22Rv1 (cell line): ENCODE results near the gene LYPD5.

ENCODE experiments used
- CTCF ChIP-seq: fragments of 450-650 bp; IDR thresholded peaks from 2 replicates; pipeline ENCODE4 v1.5.1; 2017; ENCODE audit warnings: mild to moderate bottlenecking
- ZFX ChIP-seq: fragments of 450-650 bp; IDR thresholded peaks from 2 replicates; pipeline ENCODE4 v1.6.1; 2017; ENCODE audit warnings: antibody characterized with exemption, borderline replicate concordance

GRCh38 chr19:43767316-43767715 is 34.9 kb downstream of the LYPD5 start:
- no peak for TF ChIP-seq CTCF
- no peak for TF ChIP-seq ZFX
